A673 (cell line): ENCODE results near the gene RCC2. TPM values are rescaled to one million over a fixed set of nuclear protein-coding genes. Genes with fewer than 3 reads are reported as not detected.

Source experiments
- BruUV-seq: library from RNA; stranded (reverse); fragments of 400-500 nt; replicated peaks from 2 replicates; lab custom pipeline; 2021; lab: Mats Ljungman, UMichigan
- CTCF ChIA-PET: fragments of 300-600 bp; sonication (Branson Sonifier 250); formaldehyde crosslinking; loops from one replicate; lab custom pipeline; 2022; ENCODE audit warnings: antibody characterized with exemption; lab: Charles Lee
- POLR2A ChIA-PET: fragments of 300-600 bp; sonication (Branson Sonifier 250); formaldehyde crosslinking; loops from one replicate; lab custom pipeline; 2022; ENCODE audit warnings: antibody characterized with exemption; ENCODE audit not compliant: low non-redundant PET; lab: Charles Lee
- DNase-seq: peaks from one replicate; pipeline ENCODE4 v3.0.0-alpha.2; 2015; ENCODE audit warnings: low spot score
- H3K27ac ChIP-seq: fragments of 200-600 bp; sonication (generic); 2 replicates; pipeline ENCODE4 v1.5.1; 2016; ENCODE audit warnings: mixed run types, low read depth, mild to moderate bottlenecking, mixed read lengths, antibody characterized with exemption, low read length; ENCODE audit not compliant: poor library complexity, severe bottlenecking
- H3K27me3 ChIP-seq: fragments of 200-600 bp; sonication (generic); replicated peaks from 2 replicates; pipeline ENCODE4 v1.6.1; 2017; ENCODE audit warnings: mixed run types, low read depth, mild to moderate bottlenecking, mixed read lengths, antibody characterized with exemption, low read length; ENCODE audit not compliant: insufficient read depth, poor library complexity
- H3K36me3 ChIP-seq: fragments of 200-600 bp; sonication (generic); 2 replicates; pipeline ENCODE4 v1.6.1; 2016; ENCODE audit warnings: mixed run types, mild to moderate bottlenecking, mixed read lengths, antibody characterized with exemption, low read length; ENCODE audit not compliant: insufficient read depth, poor library complexity, severe bottlenecking
- H3K4me1 ChIP-seq: fragments of 200-600 bp; sonication (generic); 2 replicates; pipeline ENCODE4 v1.6.1; 2017; ENCODE audit warnings: mixed run types, mild to moderate bottlenecking, mixed read lengths, antibody characterized with exemption, low read length; ENCODE audit not compliant: insufficient read depth, poor library complexity, severe bottlenecking
- H3K4me3 ChIP-seq: fragments of 200-600 bp; sonication (generic); 2 replicates; pipeline ENCODE4 v1.5.1; 2016; ENCODE audit warnings: low read depth, mixed run types, mild to moderate bottlenecking, mixed read lengths, low read length; ENCODE audit not compliant: poor library complexity, severe bottlenecking
- H3K9me3 ChIP-seq: fragments of 200-600 bp; sonication (generic); 2 replicates; pipeline ENCODE4 v1.6.1; 2016; ENCODE audit warnings: mixed run types, low read depth, mild to moderate bottlenecking, mixed read lengths, antibody characterized with exemption, low read length; ENCODE audit not compliant: poor library complexity, severe bottlenecking
- CTCF ChIP-seq: fragments of 300-800, 200-600 bp; sonication (generic); conservative IDR thresholded peaks from 2 replicates; pipeline ENCODE4 v1.5.1; 2017; ENCODE audit warnings: low read depth, mild to moderate bottlenecking, antibody characterized with exemption, low read length, moderate library complexity, mixed read lengths
- EZH2 ChIP-seq: fragments of 200-600 bp; sonication (generic); IDR thresholded peaks from 2 replicates; pipeline ENCODE4 v1.6.1; 2017; ENCODE audit warnings: borderline replicate concordance, low read depth, mild to moderate bottlenecking, mixed read lengths, antibody characterized with exemption, low read length; ENCODE audit not compliant: poor library complexity, severe bottlenecking
- intact Hi-C: fragments of 100-400 bp; cut with micrococcal nuclease; formaldehyde crosslinking; loops from one replicate; pipeline ENCODE4 v1.10.0; 2022; ENCODE audit not compliant: unreplicated experiment
- total RNA-seq: library from RNA; stranded (reverse); gene quantifications from 2 replicates; pipeline ENCODE4 v1.2.3, GENCODE V29; 2021

RCC2 gene
- total RNA-seq, 1 experiment from 2014 or later = 182 TPM

- no peak for TF ChIP-seq EZH2
- no peak for TF ChIP-seq CTCF
- Histone ChIP-seq H3K27ac (no peak overlapping the region), H3K9me3 (peaks cover 5% of the 10 kb centered on the region), H3K27me3 (no peaks in the 10 kb centered on the region), H3K4me3 (no peak overlapping the region), H3K36me3 (no peaks in the 10 kb centered on the region), H3K4me1 (no peaks in the 10 kb centered on the region)
- no peak for DNase-seq
- ChIA-PET CTCF (no interaction called here), POLR2A (no interaction called here)
- no TSS peak for BruUV-seq
- intact Hi-C loops = no loop called here
Measured at GRCh38 chr1:17361687-17362086, 77.8 kb downstream of the RCC2 start.

GRCh38 chr1:17360272-17360956, 79.1 kb downstream of the RCC2 start:
- TF ChIP-seq CTCF = no peak
- no peak for TF ChIP-seq EZH2
- DNase-seq = no peak
- H3K4me3 ChIP-seq = no peak overlapping the region
- POLR2A ChIA-PET = no interaction called here
- intact Hi-C loops = no loop called here
- H3K9me3 ChIP-seq = peaks cover 5% of the 10 kb centered on the region
- H3K27me3 ChIP-seq = no peaks in the 10 kb centered on the region
- no peaks in the 10 kb centered on the region for H3K36me3 ChIP-seq
- no peak overlapping the region for H3K27ac ChIP-seq
- no TSS peak for BruUV-seq
- CTCF ChIA-PET = no interaction called here
- H3K4me1 ChIP-seq = no peaks in the 10 kb centered on the region

GRCh38 chr1:17359808-17360207, 79.7 kb downstream of the RCC2 start:
- Histone ChIP-seq H3K27ac (no peak overlapping the region), H3K4me3 (no peak overlapping the region), H3K36me3 (no peaks in the 10 kb centered on the region), H3K4me1 (no peaks in the 10 kb centered on the region), H3K9me3 (peaks cover 5% of the 10 kb centered on the region), H3K27me3 (no peaks in the 10 kb centered on the region)
- no TSS peak for BruUV-seq
- no peak for DNase-seq
- ChIA-PET CTCF (no interaction called here), POLR2A (no interaction called here)
- intact Hi-C loops = no loop called here
- TF ChIP-seq CTCF (no peak), EZH2 (no peak)
